ENCODE results near the gene SLC35G6. TPM values are rescaled to one million over a fixed set of nuclear protein-coding genes. Genes with fewer than 3 reads are reported as not detected.
"Not testable (repeated sequence)": the region's sequence is repeated elsewhere in the genome, so short reads cannot be mapped to it uniquely, and the experiment has no call there.

SLC35G6 gene
- total RNA-seq, result not detected

DNA sequence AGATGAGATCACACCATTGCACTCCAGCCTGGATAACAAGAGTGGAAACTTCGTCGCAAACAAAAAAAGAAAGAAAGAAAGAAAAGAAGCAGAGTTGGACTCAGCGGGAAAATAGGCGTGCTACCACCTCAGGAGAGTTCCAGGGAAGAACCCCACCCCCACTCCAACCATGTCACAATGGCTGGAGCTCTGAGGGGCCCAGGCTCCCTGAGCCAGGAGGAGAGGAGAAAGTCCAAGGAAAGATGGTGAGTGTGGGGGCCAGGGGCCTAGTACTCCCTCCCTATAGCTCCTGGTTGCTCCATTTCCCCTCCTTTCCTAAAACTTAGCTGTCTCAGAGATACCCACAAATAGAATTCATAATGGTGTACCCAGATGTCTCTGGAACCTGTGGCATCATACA is at the start of gene SLC35G6:
TSS of gene SLC35G6 (plus strand) at position 172 of the 400 bp plus-strand sequence. CDS start at position 243, 71 bp downstream.
- not testable (repeated sequence) for FAIRE-seq; DNase-seq (ENCODE audit: low spot score in 2 of 2)

DNA sequence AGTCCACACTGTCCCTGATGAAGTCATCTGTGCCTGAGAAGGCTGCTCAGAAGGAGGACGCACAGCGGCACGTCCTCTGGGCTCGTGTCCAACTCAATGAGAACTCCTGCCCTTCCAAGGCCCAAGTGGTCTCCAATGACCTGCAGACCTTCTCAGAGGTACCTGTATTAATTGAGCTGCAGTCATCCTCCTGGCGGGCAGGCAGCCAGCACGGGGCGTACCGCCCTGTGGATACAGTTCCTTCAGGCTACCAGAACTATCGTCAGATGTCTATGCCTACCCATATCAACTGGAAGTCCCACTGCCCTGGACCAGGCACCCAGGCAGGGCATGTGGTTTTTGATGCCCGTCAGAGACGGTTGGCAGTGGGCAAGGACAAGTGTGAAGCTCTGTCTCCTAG is 49.0 kb upstream of the SLC35G6 start:
- FAIRE-seq, result no peak
- no peak for DNase-seq (ENCODE audit: low spot score in 2 of 2)

GRCh38 chr17:7435676-7436555 is 45.3 kb upstream of the SLC35G6 start:
- no peak for FAIRE-seq

GRCh38 chr17:7436556-7437368 is 44.5 kb upstream of the SLC35G6 start:
- FAIRE-seq (no peak), DNase-seq (ENCODE audit: low spot score in 2 of 2) (peak; percentile 87 to 88)

More at GRCh38 chr17:7435676-7436555, 45.3 kb upstream of the SLC35G6 start:
- DNase-seq (ENCODE audit: low spot score in 2 of 2), result no peak

- no peak for DNase-seq (ENCODE audit: low spot score in 2 of 2)
- no peak for FAIRE-seq
Observed at GRCh38 chr17:7437369-7437863, 43.8 kb upstream of the SLC35G6 start.

GRCh38 chr17:7437950-7438614 is 43.2 kb upstream of the SLC35G6 start:
- no peak for FAIRE-seq
- peak; percentile 59 to 63 for DNase-seq (ENCODE audit: low spot score in 2 of 2)

- DNase-seq (ENCODE audit: low spot score in 2 of 2) (no peak), FAIRE-seq (no peak)
Observed at GRCh38 chr17:7438656-7439460, 42.4 kb upstream of the SLC35G6 start.

DNA sequence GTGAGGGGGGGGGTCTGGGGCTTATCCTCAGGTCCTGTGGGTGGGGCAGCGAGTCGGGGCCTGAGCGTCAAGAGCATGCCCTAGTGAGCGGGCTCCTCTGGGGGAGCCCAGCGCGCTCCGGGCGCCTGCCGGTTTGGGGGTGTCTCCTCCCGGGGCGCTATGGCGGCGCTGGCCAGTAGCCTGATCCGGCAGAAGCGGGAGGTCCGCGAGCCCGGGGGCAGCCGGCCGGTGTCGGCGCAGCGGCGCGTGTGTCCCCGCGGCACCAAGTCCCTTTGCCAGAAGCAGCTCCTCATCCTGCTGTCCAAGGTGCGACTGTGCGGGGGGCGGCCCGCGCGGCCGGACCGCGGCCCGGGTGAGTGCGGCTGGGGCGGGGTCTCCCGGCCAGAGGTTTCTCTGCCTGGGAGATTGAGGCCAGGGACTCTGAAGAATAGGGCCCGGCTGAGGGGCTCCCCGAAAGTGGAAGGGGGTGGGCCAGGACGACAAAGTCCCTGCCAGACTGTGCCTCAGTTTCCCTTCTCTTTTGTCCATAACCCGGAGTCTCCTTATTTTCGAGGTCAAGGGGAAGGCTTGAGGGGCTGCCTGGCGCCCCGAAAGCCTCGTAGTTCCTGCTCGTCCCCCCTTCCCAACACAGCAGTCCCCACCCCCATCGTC is 41.7 kb upstream of the SLC35G6 start, which contains the start of gene FGF11:
TSS of gene FGF11 (plus strand) at position 51 of the 651 bp plus-strand sequence. CDS start at position 160, 109 bp downstream.
- DNase-seq (ENCODE audit: low spot score in 2 of 2) (no peak), FAIRE-seq (no peak)

DNA sequence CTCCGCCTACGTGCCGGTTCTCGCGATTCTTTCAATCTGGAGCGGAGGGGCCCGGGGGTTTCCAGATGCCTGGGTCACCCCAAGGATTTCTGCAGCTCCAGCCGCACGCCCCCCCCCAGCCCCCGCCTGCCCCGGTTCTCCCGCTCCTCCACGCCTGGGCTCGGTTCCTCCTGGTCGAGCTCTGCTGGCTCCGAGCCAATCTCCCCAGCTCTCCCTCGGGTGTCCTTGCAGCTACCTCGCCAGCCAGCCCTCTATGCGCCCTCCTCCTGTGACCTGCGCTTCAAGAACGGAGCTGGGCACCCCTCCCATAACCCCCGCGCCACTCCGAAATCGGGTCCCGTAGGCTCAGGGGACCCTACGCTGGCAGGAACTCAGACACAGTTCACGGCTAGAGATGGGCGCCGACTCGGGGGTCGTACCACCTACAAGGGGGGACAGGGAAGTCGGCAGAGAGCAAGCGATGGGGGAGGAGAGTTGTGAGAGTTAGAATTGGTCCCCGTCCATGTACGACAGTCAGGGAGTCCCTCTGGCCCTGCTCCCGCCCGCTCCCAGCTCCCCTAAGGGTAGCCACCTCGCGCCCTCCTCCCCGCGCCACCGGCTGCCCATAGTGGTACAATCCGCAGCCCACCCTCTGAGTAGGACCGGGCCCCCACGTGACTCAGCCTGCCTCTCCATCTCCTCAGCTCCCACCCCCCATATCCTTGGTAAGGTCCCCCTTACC is 41.0 kb upstream of the SLC35G6 start:
- DNase-seq (ENCODE audit: low spot score in 2 of 2), result no peak
- FAIRE-seq, result no peak

DNA sequence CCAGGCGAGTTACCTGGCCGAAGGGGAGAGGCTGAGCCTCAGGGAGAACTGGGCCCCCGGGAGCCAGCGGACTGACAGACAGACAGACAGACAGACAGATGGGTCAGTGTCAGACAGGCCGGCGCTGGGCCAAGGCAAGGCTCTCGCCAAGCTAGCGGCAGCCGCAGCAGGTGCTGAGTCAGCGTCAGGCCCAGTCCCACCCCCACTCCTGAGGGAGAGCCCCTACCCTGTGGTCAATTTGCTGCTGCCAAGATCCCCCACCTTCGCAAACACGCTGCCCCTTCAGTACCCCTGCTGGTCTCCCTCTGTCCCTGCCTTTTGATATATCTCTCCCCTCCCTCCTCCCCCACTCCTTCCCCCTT is 40.4 kb upstream of the SLC35G6 start:
- no peak for FAIRE-seq

GRCh38 chr17:7441266-7441665 is 40.0 kb upstream of the SLC35G6 start:
- no peak for FAIRE-seq

More for the DNA sequence above, 40.4 kb upstream of the SLC35G6 start:
- DNase-seq (ENCODE audit: low spot score in 2 of 2), result no peak

DNA sequence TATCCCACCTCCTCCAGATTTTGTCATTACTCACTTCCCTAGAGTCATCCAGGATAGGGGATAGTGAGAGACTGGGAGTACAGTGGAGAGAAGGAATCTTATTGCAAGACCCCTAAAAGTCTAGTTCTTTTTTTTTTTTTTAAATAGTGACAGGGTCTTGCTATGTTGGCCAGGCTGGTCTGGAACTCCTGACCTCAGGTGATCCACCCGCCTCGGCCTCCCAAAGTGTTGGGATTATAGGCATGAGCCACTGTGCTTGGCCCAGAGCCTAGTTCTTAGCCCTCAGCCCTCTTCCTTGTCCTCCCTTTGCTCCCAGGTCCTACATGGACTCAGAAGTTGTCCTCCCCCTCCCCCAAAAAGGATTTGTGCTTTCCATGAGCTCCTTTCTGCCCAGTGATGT is 39.1 kb upstream of the SLC35G6 start:
- no peak for FAIRE-seq

More at GRCh38 chr17:7441266-7441665, 40.0 kb upstream of the SLC35G6 start:
- no peak for DNase-seq (ENCODE audit: low spot score in 2 of 2)

DNA sequence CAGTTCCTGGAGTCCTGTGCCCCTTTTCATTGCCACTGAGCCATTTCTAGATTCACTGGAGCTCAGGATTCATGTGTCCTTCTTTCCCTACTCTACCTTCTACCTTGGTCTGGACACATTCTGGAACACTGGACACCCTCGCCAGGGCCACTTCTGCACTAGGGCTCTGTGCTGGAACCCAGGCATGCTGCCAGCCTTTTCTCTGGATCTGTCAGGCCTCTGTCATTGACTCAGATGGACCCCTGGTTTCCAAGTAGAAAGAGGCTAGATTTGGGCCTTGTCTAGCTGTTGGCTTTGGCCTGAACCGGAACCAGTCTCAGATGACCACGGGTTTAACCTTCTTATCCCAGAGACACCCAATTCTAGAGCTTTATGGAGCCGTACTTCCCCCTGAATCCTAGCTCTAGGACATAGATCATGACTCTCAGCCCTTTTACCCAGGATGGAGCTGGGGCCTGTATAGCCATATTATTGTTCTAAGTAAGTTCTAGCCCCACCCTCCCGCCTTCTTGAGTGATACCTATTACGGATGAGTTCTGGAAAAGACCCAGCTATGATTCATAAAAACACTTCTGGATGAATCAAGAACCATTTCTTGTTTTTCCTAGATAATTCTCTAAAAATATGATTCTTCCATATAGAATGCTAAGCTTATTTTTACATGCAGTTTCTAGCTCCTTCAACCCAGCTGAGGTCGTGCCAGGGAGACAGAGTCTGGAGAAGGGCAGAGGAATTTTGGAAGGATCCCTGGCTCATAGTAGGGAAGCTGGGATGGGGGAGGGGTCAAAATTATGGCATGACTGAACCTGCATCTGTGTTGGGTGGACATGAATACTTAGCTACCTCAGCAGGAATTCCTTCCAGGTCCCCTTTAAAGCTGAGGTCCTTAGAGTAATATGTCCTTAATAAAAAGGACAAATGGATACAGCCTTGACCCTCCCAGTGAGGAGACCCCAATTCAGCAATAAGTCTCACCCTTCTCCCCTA is 37.5 kb upstream of the SLC35G6 start:
- FAIRE-seq, result no peak
- DNase-seq (ENCODE audit: low spot score in 2 of 2), result no peak

More for the DNA sequence above, 39.1 kb upstream of the SLC35G6 start:
- DNase-seq (ENCODE audit: low spot score in 2 of 2), result no peak

DNA sequence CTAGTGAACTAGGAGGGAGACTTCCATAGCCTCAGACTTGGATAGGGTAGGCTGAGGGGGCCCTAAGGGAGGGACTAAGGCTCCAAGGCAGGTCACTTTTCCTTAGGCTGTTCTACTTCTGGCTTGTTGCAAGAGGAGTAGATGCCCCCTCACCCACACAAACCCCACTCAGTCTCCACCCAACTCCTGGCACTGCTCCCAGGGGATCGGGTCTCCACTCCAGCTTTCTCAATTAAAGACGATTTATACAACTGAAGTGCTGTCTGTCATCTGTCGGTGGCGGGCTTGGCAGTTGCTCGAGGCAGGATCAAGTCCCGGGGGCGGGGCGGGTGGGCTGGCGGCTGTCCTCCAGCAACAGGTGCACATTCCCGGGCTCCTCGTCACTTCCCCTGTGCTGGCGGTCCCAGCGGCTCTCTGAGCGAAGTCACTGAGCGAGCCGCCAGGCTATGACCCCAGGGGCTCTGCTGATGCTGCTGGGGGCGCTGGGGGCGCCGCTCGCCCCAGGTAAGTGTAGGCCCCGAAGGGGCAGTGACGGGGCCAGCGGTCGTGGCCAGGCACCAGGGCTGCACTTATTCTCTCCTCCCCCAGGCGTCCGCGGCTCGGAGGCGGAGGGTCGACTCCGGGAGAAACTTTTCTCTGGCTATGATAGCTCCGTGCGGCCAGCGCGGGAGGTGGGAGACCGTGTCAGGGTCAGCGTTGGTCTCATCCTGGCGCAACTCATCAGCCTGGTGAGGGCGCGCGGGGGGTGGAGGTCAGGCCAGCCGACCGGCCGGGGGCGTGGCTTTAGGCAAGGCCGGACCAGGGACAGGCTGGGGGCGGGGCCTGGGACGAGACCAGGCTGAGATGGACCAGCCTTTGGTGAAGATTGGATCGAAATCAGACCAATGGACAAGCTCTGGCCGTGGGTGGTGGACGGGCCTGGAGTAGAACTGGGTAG is 36.3 kb upstream of the SLC35G6 start, which contains the start of gene CHRNB1:
TSS of gene CHRNB1 (plus strand) at position 380 of the 937 bp plus-strand sequence. CDS start at position 447, 67 bp downstream.
- DNase-seq (ENCODE audit: low spot score in 2 of 2) (peak; percentile 81 to 85), FAIRE-seq (no peak)

DNA sequence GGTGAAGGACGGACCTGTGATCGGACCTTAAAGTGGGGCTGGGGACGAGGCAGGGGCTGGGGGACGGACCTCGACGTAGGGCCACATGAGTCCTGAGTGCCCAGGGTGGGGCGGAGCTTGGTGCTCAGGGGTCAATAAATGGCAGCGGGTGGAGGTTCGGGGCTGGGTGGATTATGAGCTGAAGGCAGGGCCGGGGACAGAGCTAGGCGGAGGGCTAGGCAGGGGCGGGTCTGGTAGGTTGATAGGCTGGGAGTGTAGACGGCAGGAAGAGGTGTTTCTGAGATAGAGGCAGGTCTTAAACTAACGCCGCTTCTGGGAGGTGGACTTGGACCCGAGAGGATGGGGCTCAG is 35.7 kb upstream of the SLC35G6 start:
- DNase-seq (ENCODE audit: low spot score in 2 of 2), result no peak
- no peak for FAIRE-seq

DNA sequence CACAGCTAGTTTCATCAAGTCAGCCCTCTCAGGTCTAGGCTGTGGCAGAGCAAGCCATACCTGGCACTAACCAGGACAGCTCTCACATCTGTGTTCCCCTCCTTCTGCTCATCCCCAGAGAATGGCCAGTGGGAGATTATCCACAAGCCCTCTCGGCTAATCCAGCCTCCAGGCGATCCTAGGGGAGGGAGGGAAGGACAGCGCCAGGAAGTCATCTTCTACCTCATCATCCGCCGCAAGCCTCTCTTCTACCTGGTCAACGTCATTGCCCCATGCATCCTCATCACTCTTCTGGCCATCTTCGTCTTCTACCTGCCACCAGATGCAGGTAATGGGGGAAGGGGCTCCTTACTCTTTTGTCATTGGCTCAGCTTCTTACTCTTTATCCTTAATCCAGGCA is 32.8 kb upstream of the SLC35G6 start:
- DNase-seq (ENCODE audit: low spot score in 2 of 2), result no peak
- no peak for FAIRE-seq

Data from frontal cortex (tissue), 4 donors.